Mesodermal cell (in vitro differentiated cells): Measurements from ENCODE around the gene HSDL2.

Experiments used
- H3K27ac ChIP-seq: 2 replicates; pipeline ENCODE4 v1.7.0; 2013; ENCODE audit warnings: mild to moderate bottlenecking, low read depth, low read length, moderate library complexity; ENCODE audit not compliant: severe bottlenecking
- H3K36me3 ChIP-seq: 2 replicates; pipeline ENCODE4 v1.7.1; 2013; ENCODE audit warnings: mild to moderate bottlenecking, low read length, moderate library complexity; ENCODE audit not compliant: control insufficient read depth, insufficient read depth
- H3K4me1 ChIP-seq: one replicate; pipeline ENCODE4 v1.7.1; 2013; ENCODE audit warnings: mild to moderate bottlenecking, low read length; ENCODE audit not compliant: insufficient read depth, control insufficient read depth, poor library complexity, severe bottlenecking
- H3K4me3 ChIP-seq: 2 replicates; pipeline ENCODE4 v1.7.0; 2013; ENCODE audit warnings: low read length, control low read depth, mild to moderate bottlenecking; ENCODE audit not compliant: insufficient read depth, poor library complexity, severe bottlenecking; ENCODE audit errors: extremely low read depth
- H3K9me3 ChIP-seq: 2 replicates; pipeline ENCODE4 v1.7.1; 2013; ENCODE audit warnings: mild to moderate bottlenecking, low read length, moderate library complexity; ENCODE audit not compliant: control insufficient read depth
- WGBS, 2 experiments: methylation state at CpG; one replicate each; pipeline ENCODE4 v1.1.5; 2013; ENCODE audit warnings: missing lambda C conversion rate in 2 of 2; ENCODE audit not compliant: insufficient coverage in 2 of 2; 5-methylcytosine and 5-hydroxymethylcytosine counted together

HSDL2 gene

DNA sequence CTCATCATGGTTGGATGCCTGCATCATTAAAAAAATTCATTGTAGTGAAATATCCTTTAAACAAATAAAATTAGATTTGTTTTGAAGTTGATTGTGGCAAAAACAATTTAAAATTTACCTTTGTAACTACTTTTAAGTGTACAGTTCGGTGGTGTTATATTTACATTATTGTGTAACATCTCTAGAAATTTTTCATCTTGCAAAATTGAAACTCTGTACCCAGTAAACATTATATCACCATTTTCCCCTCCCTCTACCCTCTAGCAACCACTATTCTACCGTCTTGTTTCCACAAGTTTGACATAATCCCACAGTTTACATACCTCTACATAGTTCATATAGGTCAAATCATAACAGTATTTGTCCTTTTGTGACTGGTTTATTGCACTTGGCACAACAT lies 104.7 kb downstream of the HSDL2 start:
- 82 to 89% methylated on average over 1 of the region's 2 CpGs for WGBS, 2 experiments
- H3K9me3 ChIP-seq, result no peaks in the 10 kb centered on the region
- H3K36me3 ChIP-seq, result no peaks in the 10 kb centered on the region
- H3K27ac ChIP-seq, result no peak overlapping the region
- peaks cover 10% of the 10 kb centered on the region for H3K4me1 ChIP-seq
- no peak overlapping the region for H3K4me3 ChIP-seq

DNA sequence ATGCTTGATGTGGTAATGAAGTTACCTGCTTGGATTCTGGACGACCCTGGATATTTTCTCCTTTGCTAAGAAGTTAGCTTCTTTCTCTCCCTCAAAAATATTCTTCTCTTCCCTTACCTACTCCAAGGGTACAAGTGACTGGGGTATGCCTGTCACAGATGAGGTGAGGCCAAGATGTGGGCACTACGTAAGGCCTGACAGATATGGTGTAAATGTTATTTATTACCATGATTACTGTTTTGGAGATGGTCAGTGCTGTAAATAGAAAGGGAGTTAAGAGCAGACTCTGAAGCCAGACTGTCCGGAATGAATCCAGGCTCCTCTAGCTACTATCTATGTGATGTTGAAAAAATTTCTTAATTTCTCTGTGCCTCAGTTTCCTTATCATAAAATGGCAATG lies 105.7 kb downstream of the HSDL2 start:
- Histone ChIP-seq H3K4me1 (peaks cover 17% of the 10 kb centered on the region), H3K27ac (no peak overlapping the region), H3K4me3 (peak overlapping the region; percentile 64), H3K36me3 (no peaks in the 10 kb centered on the region), H3K9me3 (no peaks in the 10 kb centered on the region)
- 100% methylated on average over 1 of the region's 3 CpGs; no CpG with 5 or more reads in 1 of the 2 experiments for WGBS, 2 experiments

DNA sequence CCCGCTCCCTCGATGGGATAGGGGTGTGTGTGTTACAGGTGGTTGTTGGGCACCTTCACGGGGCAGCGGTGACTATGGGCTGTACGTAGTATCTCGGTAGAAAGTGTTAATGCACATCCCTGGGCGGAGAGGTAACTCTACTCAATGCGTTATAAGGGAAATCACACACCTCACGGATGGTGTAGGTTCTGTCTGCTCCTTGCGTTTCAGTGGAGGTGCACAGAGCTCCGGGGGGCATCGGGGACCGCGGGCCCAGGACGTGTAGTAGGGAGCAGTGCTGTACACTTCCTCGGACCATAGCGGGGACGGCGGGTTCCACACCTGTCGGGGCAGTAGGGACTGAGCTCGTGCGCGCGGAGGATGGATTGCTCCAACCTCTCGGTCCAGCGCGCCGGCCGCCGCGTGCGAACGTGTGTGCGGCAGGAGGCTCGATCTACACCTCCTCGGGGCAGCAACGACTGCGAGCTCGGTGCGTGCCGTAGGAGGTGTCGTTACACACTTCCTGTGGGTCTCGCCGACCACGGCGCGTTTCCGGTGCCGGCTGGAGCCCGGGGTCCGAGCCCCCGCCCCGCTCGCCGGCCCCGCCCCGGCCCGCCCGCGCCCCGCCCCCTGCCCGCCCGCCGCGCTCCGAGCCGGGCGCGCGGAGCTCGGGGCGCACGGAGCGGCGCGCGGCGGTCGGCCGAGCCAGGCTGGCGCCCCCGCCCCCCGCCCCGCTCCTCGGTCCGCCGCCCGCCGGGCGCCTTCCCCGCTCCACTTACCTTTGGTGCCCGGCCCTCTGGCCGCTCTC lies 106.5 kb downstream of the HSDL2 start, which contains the start of gene KIAA1958:
Gene KIAA1958 (plus strand): TSS at position 607 of the 787 bp plus-strand sequence. CDS start 87,254 bp downstream, outside the sequence.
- WGBS, 2 experiments, result 1 to 3% methylated on average over 24 to 43 of the region's 93 CpGs
- Histone ChIP-seq H3K36me3 (no peaks in the 10 kb centered on the region), H3K4me3 (peak within 1 kb of the TSS; percentile 72), H3K4me1 (peaks cover 17% of the 10 kb centered on the region), H3K27ac (peak within 1 kb of the TSS; percentile 80), H3K9me3 (no peaks in the 10 kb centered on the region)

DNA sequence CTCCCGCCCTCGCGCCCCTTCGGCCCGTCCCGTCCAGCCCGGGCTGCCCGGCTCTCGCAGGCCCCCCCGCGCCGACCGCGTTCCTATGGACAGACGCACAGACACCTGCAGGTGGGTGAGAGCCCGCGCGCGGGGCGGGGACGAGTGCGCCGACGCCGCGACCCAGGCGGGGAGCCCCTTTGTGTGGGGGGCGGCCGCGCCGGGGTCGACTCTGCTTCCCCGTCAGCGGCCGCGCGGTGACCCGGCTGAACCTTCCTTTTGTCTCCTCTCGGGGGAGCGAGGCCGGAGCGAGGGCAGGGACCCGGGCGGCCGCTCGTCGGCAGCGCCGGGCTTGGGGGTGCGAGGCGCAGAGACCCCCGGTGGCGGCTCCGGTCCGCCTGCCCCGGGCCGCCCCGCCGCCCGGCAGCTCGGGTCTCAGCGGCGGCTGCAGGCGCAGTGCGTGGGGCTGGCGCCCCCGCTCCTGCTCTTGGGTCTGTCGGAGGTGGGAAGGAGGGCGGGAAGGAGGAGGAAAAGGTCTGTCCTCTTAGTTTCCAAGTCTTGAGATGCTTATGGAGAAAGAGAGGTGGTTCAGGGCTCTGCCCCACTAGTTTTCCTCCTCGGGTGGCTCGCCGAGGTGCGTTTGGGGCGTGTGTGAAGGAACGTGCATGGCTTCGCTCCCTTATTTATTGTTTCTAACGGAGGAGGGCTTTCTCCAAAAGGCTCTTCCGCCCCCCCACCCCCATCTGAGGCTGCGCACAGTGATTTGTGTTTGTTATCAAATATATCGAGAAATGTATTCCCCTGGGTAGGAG lies 107.3 kb downstream of the HSDL2 start:
- Histone ChIP-seq H3K36me3 (peaks cover 3% of the 10 kb centered on the region), H3K9me3 (no peaks in the 10 kb centered on the region), H3K4me3 (peak overlapping the region; percentile 72), H3K27ac (peak overlapping the region; percentile 80), H3K4me1 (peaks cover 17% of the 10 kb centered on the region)
- WGBS, 2 experiments, result 0 to 1% methylated on average over 44 to 58 of the region's 80 CpGs

DNA sequence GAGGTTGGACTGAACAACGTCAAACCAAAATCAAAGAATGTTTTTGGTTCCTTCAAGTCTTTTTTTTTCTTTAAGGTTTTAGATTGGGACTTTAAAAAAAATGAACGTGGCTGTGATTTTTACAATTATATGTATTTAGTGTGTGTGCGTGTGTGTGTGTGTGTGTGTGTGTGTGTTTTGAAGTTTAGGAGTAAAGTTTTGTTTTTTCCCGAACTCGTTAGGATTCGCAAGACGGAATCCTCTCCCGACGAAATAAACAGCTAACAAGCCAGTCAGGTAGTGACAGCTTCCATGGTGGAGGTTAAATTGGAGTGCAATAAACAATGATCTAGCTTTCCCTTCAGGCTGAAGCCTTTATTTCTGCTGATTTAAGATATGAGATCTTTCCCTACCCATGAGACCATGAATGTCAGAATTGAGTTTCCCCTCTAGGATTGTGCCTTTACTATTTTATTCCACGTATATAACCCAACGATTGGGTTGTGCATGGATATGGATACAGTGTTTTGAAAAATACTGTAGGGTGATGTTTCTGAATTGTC lies 108.0 kb downstream of the HSDL2 start:
- H3K4me3 ChIP-seq, result peak overlapping the region; percentile 72
- peaks cover 9% of the 10 kb centered on the region for H3K36me3 ChIP-seq
- H3K9me3 ChIP-seq, result peaks cover under 1% of the 10 kb centered on the region
- WGBS, 2 experiments, result 3% methylated on average over 6 of the region's 11 CpGs
- peaks cover 17% of the 10 kb centered on the region for H3K4me1 ChIP-seq
- H3K27ac ChIP-seq, result peak overlapping the region; percentile 16

DNA sequence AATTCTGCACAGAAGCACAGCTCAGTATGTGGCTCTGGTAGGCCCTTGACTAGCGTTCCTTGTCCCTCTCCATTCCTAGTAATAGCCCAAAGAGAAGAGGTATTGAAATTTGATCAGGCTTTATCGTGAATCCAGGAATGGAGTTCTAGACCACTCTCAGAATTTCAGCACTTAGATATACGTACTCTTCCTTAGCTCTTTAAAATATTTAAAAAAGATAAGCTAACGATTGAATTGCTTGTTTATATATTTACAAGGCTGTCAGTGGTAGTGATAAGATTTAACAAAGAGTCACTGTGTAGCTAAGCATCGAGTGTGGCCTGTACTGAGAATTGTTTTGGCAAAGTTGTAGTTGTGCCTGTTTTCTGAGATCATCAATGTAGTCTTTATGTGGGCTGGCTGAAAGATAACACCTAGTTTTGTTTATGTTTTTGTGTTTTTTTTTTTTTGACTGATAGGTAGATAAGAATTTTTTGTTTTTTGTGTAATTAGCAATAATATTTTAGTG lies 109.2 kb downstream of the HSDL2 start:
- Histone ChIP-seq H3K36me3 (peaks cover 20% of the 10 kb centered on the region), H3K4me3 (no peak overlapping the region), H3K4me1 (peaks cover 17% of the 10 kb centered on the region), H3K27ac (peak overlapping the region; percentile 63), H3K9me3 (peaks cover 12% of the 10 kb centered on the region)
- 22 to 33% methylated on average over 1 to 2 of the region's 5 CpGs for WGBS, 2 experiments

DNA sequence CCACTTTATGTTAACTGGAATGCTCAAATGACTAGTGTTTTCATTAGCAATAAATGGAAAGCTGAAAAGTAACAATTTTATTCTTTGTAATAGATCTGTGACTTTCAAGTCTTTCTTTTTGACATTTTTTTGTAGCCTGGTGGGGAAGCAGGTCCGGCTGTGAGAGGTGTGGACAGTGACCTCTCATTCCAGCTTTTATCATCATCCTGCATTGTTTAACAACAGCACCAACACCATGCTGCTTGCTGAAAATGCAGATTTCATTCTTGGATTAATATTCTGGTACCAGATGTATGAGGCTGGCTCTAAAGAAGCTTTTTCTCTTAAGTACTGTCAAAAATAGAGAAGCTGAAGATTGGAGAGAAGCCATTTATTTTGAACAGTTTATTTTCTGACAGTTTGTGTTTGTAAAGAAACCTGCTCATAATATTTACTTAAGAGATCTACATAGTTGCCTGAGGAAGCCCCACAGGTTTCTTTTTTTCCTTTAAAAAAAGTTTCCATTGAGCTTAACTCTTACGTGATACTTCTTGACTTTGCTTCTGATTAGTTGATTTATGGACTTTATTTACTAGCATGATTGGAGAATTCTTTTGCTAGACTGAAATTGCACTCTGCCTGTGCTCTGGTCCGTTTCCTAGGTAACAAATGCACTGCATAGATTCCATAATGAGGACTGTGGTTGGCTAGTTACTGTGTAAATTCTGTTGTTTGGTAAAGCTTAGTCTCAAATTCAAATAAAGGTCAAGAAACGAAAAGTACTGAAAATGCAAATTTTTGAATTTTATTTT lies 110.2 kb downstream of the HSDL2 start:
- Histone ChIP-seq H3K36me3 (peaks cover 29% of the 10 kb centered on the region), H3K4me1 (peaks cover 17% of the 10 kb centered on the region), H3K4me3 (no peak overlapping the region), H3K9me3 (peaks cover 19% of the 10 kb centered on the region), H3K27ac (peak overlapping the region; percentile 69)
- WGBS, 2 experiments, result 59 to 86% methylated on average over 1 to 3 of the region's 4 CpGs

DNA sequence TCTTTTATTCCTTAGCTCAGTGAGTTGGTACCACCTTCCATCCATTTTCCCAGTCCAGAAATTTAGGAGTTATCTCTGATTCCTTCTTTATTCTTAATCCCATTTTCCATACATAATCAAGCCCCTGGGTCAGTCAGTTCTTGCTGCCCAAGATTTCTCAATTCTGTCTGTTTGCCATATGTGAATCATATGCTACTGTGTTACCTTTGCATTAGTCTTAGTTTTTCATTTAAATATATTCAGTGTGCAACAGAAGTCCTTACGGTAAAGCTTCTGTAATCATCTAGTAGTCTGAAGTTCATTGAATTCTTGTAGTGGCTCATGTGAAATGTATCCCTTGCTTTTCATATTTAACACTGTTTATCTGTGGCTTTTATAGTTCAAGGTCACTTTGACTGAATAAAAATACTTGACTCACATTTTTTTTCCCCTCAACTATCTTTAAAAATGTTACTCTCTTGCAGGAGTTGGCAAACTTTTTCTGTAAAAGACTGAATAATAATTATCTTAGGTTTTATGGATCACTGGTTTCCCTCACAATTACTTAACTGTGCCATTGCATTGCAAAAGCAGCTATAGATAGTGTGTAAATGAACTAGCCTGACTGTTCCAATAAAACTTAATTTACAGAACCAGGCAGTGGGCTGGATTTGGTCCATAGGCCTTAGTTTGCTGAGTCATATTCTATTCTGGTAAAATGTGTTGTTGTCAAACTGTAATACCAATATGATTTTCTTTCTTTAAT lies 113.7 kb downstream of the HSDL2 start:
- 100% methylated on average over 1 of the region's 1 CpG; no CpG with 5 or more reads in 1 of the 2 experiments for WGBS, 2 experiments
- H3K36me3 ChIP-seq, result peaks cover 29% of the 10 kb centered on the region
- H3K4me3 ChIP-seq, result no peak overlapping the region
- H3K4me1 ChIP-seq, result peaks cover 12% of the 10 kb centered on the region
- peaks cover 19% of the 10 kb centered on the region for H3K9me3 ChIP-seq
- H3K27ac ChIP-seq, result no peak overlapping the region

DNA sequence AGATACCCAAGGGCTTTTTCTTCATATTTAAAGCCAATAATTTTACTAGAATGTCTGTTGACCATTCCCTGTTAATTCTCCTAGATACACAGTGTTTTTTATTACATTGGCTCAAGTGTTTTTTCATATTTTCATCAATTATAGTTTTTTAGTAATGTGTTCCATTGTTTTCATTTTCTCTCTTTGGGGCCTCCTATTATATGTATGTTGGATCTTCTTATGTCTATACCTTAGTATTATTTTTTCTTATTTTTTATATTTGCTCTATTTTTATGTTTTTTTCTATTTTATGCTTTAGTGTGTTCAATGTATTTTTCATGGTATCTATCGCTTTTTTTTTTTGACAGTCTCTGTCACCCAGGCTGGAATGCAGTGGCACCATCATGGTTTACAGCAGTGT lies 114.2 kb downstream of the HSDL2 start:
- H3K9me3 ChIP-seq, result peaks cover 19% of the 10 kb centered on the region
- no peak overlapping the region for H3K4me3 ChIP-seq
- H3K4me1 ChIP-seq, result peaks cover 10% of the 10 kb centered on the region
- no peak overlapping the region for H3K27ac ChIP-seq
- H3K36me3 ChIP-seq, result peaks cover 34% of the 10 kb centered on the region
- WGBS, 2 experiments, result 100% methylated on average over 1 of the region's 1 CpG; no CpG with 5 or more reads in 1 of the 2 experiments
